HCT116 (cell line): ENCODE measurements around the gene TRMU. TPM values are rescaled to one million over a fixed set of nuclear protein-coding genes. Genes with fewer than 3 reads are reported as not detected.
A peak's percentile ranks its signal among the peaks of the same experiment; 100 is the strongest.

Experiments used
- ATAC-seq: fragments of 200-7000 bp; cut with Tn5 transposase; 2 replicates; pipeline ENCODE4 v1.9.1; 2020; ENCODE audit warnings: mild to moderate bottlenecking, moderate library complexity
- BruUV-seq: library from RNA; stranded (reverse); fragments of 400-500 nt; replicated peaks from 2 replicates; lab custom pipeline; 2021; lab: Mats Ljungman, UMichigan
- CTCF ChIA-PET: fragments of 300-600 bp; sonication (Branson Sonifier 250); formaldehyde crosslinking; loops from one replicate; lab custom pipeline; 2021; ENCODE audit warnings: antibody characterized with exemption; lab: Charles Lee
- POLR2A ChIA-PET: fragments of 300-600, 350-600 bp; sonication (Branson Sonifier 250); formaldehyde crosslinking; loops from one replicate; lab custom pipeline; 2021; ENCODE audit warnings: antibody characterized with exemption; lab: Charles Lee
- RAD21 ChIA-PET, 2 experiments: fragments of 300-600 bp; sonication (Branson Sonifier 250); formaldehyde crosslinking; loops; one replicate each; lab custom pipeline; 2023; ENCODE audit warnings: low total read pairs in 2 of 2; ENCODE audit not compliant: uncharacterized antibody in 2 of 2, unreplicated experiment in 2 of 2, low non-redundant PET in 1 of 2; lab: Charles Lee
- DNase-seq: peaks from one replicate; pipeline ENCODE4 v3.0.0-alpha.2; 2010; ENCODE audit warnings: low read depth, low spot score
- H2AFZ ChIP-seq: fragments of 200-600 bp; shearing (Covaris generic), sonication (generic); 2 replicates; pipeline ENCODE4 v1.6.1; 2017; ENCODE audit warnings: low read depth, mixed run types, mixed read lengths, antibody characterized with exemption, low read length; ENCODE audit not compliant: poor library complexity, severe bottlenecking
- H3K27ac ChIP-seq: 2 replicates; pipeline ENCODE4 v1.5.1; 2012; ENCODE audit warnings: low read depth, low read length
- H3K27me3 ChIP-seq: fragments of 200-600 bp; sonication (generic); 2 replicates; pipeline ENCODE4 v1.6.1; 2016; ENCODE audit warnings: mixed run types, low read length, mixed read lengths; ENCODE audit not compliant: insufficient read depth
- H3K36me3 ChIP-seq, 2 experiments: fragments of 200-500 bp in 1 of 2; fragments of 200-600 bp in 1 of 2; sonication (Bioruptor generic) in 1 of 2; sonication (generic) in 1 of 2; 2 replicates each; pipeline versions ENCODE4 v1.5.1 to v1.6.1; 2014 to 2016; ENCODE audit warnings: low read length in 2 of 2, inconsistent platforms in 1 of 2, mixed read lengths in 1 of 2, mixed run types in 1 of 2; ENCODE audit not compliant: insufficient read depth in 2 of 2, control insufficient read depth in 1 of 2
- H3K4me1 ChIP-seq, 2 experiments: fragments of 200-600 bp in 1 of 2; sonication (generic) in 1 of 2; 2 replicates each; pipeline versions ENCODE4 v1.5.1 to v1.6.1; 2012 to 2017; ENCODE audit warnings: low read length in 2 of 2, inconsistent platforms in 1 of 2, mild to moderate bottlenecking in 1 of 2, mixed read lengths in 1 of 2, mixed run types in 1 of 2, moderate library complexity in 1 of 2; ENCODE audit not compliant: insufficient read depth in 2 of 2, control insufficient read depth in 1 of 2
- H3K4me2 ChIP-seq: fragments of 200-600 bp; sonication (generic); 2 replicates; pipeline ENCODE4 v1.6.1; 2017; ENCODE audit warnings: mixed run types, low read length, mixed read lengths
- H3K4me3 ChIP-seq, 2 experiments: fragments of 200-600 bp in 1 of 2; sonication (generic) in 1 of 2; replicated peaks in 1 of 2; 2 replicates each; pipeline ENCODE4 v1.5.1; 2011 to 2016; ENCODE audit warnings: low read length in 2 of 2, control low read depth in 1 of 2, low read depth in 1 of 2, mild to moderate bottlenecking in 1 of 2, mixed read lengths in 1 of 2, mixed run types in 1 of 2
- H3K79me2 ChIP-seq: fragments of 200-600 bp; sonication (generic); 2 replicates; pipeline ENCODE4 v1.6.1; 2017; ENCODE audit warnings: mild to moderate bottlenecking, mixed run types, low read length, moderate library complexity, mixed read lengths; ENCODE audit not compliant: insufficient read depth
- H3K9ac ChIP-seq: fragments of 200-600 bp; sonication (generic); 2 replicates; pipeline ENCODE4 v1.6.1; 2016; ENCODE audit warnings: low read length, mixed read lengths
- H3K9me2 ChIP-seq: fragments of 200-600 bp; sonication (generic), shearing (Covaris generic); 2 replicates; pipeline ENCODE4 v1.6.1; 2017; ENCODE audit warnings: mixed run types, mild to moderate bottlenecking, moderate library complexity; ENCODE audit not compliant: insufficient read depth
- H3K9me3 ChIP-seq, 2 experiments: fragments of 200-500 bp in 1 of 2; fragments of 200-600 bp in 1 of 2; sonication (Bioruptor generic) in 1 of 2; sonication (generic) in 1 of 2; 2 replicates each; pipeline ENCODE4 v1.6.1; 2014 to 2017; ENCODE audit warnings: low read length in 2 of 2, mixed read lengths in 2 of 2, inconsistent platforms in 1 of 2, low read depth in 1 of 2, mild to moderate bottlenecking in 1 of 2, mixed run types in 1 of 2, moderate library complexity in 1 of 2; ENCODE audit not compliant: control insufficient read depth in 1 of 2, insufficient read depth in 1 of 2
- H4K20me1 ChIP-seq: fragments of 200-600 bp; sonication (generic), shearing (Covaris generic); 2 replicates; pipeline ENCODE4 v1.6.1; 2017; ENCODE audit warnings: mixed run types, mild to moderate bottlenecking, moderate library complexity; ENCODE audit not compliant: insufficient read depth
- CTCF ChIP-seq, 3 experiments: fragments of 200-600 bp in 1 of 3; sonication (generic) in 1 of 3; IDR thresholded peaks in 2 of 3; conservative IDR thresholded peaks in 1 of 3; 2 replicates each; pipeline ENCODE4 v1.5.1; 2012 to 2017; ENCODE audit warnings: low read depth in 2 of 3, low read length in 2 of 3, antibody characterized with exemption in 1 of 3, borderline replicate concordance in 1 of 3, control low read depth in 1 of 3, mild to moderate bottlenecking in 1 of 3, mixed read lengths in 1 of 3, mixed run types in 1 of 3, moderate library complexity in 1 of 3; ENCODE audit not compliant: insufficient read depth in 1 of 3
- EGR1 ChIP-seq: IDR thresholded peaks from 2 replicates; pipeline ENCODE4 v1.6.1; 2012; ENCODE audit warnings: low read depth
- ELF1 ChIP-seq: IDR thresholded peaks from 2 replicates; pipeline ENCODE4 v1.6.1; 2012; ENCODE audit warnings: low read depth, borderline replicate concordance
- EZH2 ChIP-seq: fragments of 200-600 bp; sonication (generic); IDR thresholded peaks from 2 replicates; pipeline ENCODE4 v1.6.1; 2017; ENCODE audit warnings: antibody characterized with exemption, mixed run types
- EZH2phosphoT487 ChIP-seq: fragments of 200-600 bp; IDR thresholded peaks from 2 replicates; pipeline ENCODE4 v1.6.1; 2018; ENCODE audit warnings: antibody characterized with exemption, borderline replicate concordance
- FOSL1 ChIP-seq: IDR thresholded peaks from 2 replicates; pipeline ENCODE4 v1.6.1; 2012; ENCODE audit warnings: low read depth
- JUND ChIP-seq: IDR thresholded peaks from 2 replicates; pipeline ENCODE4 v1.6.1; 2012
- POLR2AphosphoS5 ChIP-seq: IDR thresholded peaks from 2 replicates; pipeline ENCODE4 v1.6.1; 2011; ENCODE audit warnings: mild to moderate bottlenecking, low read depth, low read length, moderate library complexity
- RAD21 ChIP-seq: IDR thresholded peaks from 2 replicates; pipeline ENCODE4 v1.6.1; 2012; ENCODE audit warnings: low read depth, mild to moderate bottlenecking
- SIN3A ChIP-seq: IDR thresholded peaks from 2 replicates; pipeline ENCODE4 v1.6.1; 2012; ENCODE audit warnings: low read depth
- SP1 ChIP-seq: IDR thresholded peaks from 2 replicates; pipeline ENCODE4 v1.6.1; 2012; ENCODE audit warnings: low read depth
- SRF ChIP-seq: IDR thresholded peaks from 2 replicates; pipeline ENCODE4 v1.6.1; 2012; ENCODE audit warnings: low read depth
- YY1 ChIP-seq: IDR thresholded peaks from 2 replicates; pipeline ENCODE4 v1.6.1; 2011; ENCODE audit warnings: low read length, low read depth, moderate library complexity, mild to moderate bottlenecking; ENCODE audit not compliant: insufficient replicate concordance; ENCODE audit errors: extremely low read depth
- ZFX ChIP-seq: fragments of 450-650 bp; IDR thresholded peaks from 2 replicates; pipeline ENCODE4 v1.6.1; 2017
- ZNF274 ChIP-seq: fragments of 200-500 bp; sonication (Bioruptor generic); IDR thresholded peaks from 2 replicates; pipeline ENCODE4 v1.6.1; 2014; ENCODE audit warnings: mild to moderate bottlenecking, low read depth, low read length, inconsistent platforms
- intact Hi-C: fragments of 100-400 bp; cut with micrococcal nuclease; formaldehyde crosslinking; loops from 2 replicates; pipeline ENCODE4 v1.10.0; 2022
- total RNA-seq: library from RNA; stranded (reverse); gene quantifications from one replicate; pipeline ENCODE4 v1.2.1, GENCODE V29; 2021; ENCODE audit not compliant: unreplicated experiment
- TF ChIP-seq, protein P1 (sequence below): IDR thresholded peaks from 2 replicates; pipeline ENCODE4 v1.6.1; 2011; ENCODE audit warnings: mild to moderate bottlenecking, low read length, moderate library complexity; ENCODE audit not compliant: insufficient replicate concordance; ENCODE audit errors: extremely low read depth
- TF ChIP-seq, protein P2 (sequence below): IDR thresholded peaks from 2 replicates; pipeline ENCODE4 v1.6.1; 2012
- TF ChIP-seq, protein P3 (sequence below): IDR thresholded peaks from 2 replicates; pipeline ENCODE4 v1.6.1; 2012

TRMU gene
- total RNA-seq, 1 experiment from 2014 or later = 65.4 TPM

GRCh38 chr22:46377525-46378425 lies 42.3 kb downstream of the TRMU start:
- no peaks in the 10 kb centered on the region for H3K79me2 ChIP-seq
- H3K36me3 ChIP-seq = peaks cover 0 to 10% of the 10 kb centered on the region in 2 experiments; a peak in 1 of 4 replicates
- H3K9me3 ChIP-seq = peaks cover 4 to 9% of the 10 kb centered on the region in 2 experiments; a peak in 2 of 4 replicates
- ATAC-seq (peak; percentile 88), DNase-seq (peak; percentile 66)
- peak overlapping the region in 1 of 2 experiments; percentile 45; a peak in 3 of 4 replicates for H3K4me3 ChIP-seq
- ChIA-PET POLR2A (no interaction called here), CTCF (interaction anchor here (0.9 to 1.6 kb wide), 2 partner anchors 10 kb away, joined by 3 to 5 read pairs; no protein-coding TSS in a partner anchor), RAD21 (interaction anchor here in 1 of 2 experiments (0.8 kb wide), 1 partner anchor 9 kb away, joined by 4 read pairs; no protein-coding TSS in a partner anchor)
- intact Hi-C loops = no loop called here
- BruUV-seq = no TSS peak
- H3K27ac ChIP-seq = peak overlapping the region; percentile 38; the same call in 1 of the 2 replicates
- H3K4me2 ChIP-seq = peak overlapping the region; percentile 86
- no peak overlapping the region for H2AFZ ChIP-seq
- peak overlapping the region; percentile 46 for H3K9ac ChIP-seq
- no peaks in the 10 kb centered on the region for H4K20me1 ChIP-seq
- peaks cover 29 to 44% of the 10 kb centered on the region in 2 experiments for H3K4me1 ChIP-seq
- no peaks in the 10 kb centered on the region for H3K27me3 ChIP-seq
- no peaks in the 10 kb centered on the region for H3K9me2 ChIP-seq
- TF ChIP-seq, protein P1, sequence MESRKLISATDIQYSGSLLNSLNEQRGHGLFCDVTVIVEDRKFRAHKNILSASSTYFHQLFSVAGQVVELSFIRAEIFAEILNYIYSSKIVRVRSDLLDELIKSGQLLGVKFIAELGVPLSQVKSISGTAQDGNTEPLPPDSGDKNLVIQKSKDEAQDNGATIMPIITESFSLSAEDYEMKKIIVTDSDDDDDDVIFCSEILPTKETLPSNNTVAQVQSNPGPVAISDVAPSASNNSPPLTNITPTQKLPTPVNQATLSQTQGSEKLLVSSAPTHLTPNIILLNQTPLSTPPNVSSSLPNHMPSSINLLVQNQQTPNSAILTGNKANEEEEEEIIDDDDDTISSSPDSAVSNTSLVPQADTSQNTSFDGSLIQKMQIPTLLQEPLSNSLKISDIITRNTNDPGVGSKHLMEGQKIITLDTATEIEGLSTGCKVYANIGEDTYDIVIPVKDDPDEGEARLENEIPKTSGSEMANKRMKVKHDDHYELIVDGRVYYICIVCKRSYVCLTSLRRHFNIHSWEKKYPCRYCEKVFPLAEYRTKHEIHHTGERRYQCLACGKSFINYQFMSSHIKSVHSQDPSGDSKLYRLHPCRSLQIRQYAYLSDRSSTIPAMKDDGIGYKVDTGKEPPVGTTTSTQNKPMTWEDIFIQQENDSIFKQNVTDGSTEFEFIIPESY = no peak
- TF ChIP-seq RAD21 (peak; percentile 13; the same call in 1 of the 2 replicates), YY1 (no peak), EGR1 (no peak; the same call in 1 of the 2 replicates), SIN3A (peak; percentile 69; the same call in 1 of the 2 replicates), FOSL1 (peak; percentile 89), EZH2phosphoT487 (no peak), CTCF (IDR thresholded peaks at IDR 0.05 in 2 of 3, conservative IDR thresholded peaks at IDR 0.05 in 1 of 3; ENCODE audit: borderline replicate concordance in 1 of 3, insufficient read depth in 1 of 3, low read depth in 2 of 3, low read length in 2 of 3) (no peak), ELF1 (no peak), ZFX (no peak), ZNF274 (no peak), SRF (no peak), JUND (peak; percentile 90), EZH2 (no peak), SP1 (peak; percentile 79), POLR2AphosphoS5 (no peak)
- TF ChIP-seq, protein P2, sequence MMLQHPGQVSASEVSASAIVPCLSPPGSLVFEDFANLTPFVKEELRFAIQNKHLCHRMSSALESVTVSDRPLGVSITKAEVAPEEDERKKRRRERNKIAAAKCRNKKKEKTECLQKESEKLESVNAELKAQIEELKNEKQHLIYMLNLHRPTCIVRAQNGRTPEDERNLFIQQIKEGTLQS = no peak
- TF ChIP-seq, protein P3, sequence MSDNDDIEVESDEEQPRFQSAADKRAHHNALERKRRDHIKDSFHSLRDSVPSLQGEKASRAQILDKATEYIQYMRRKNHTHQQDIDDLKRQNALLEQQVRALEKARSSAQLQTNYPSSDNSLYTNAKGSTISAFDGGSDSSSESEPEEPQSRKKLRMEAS = peak; percentile 63
